Inflammatory macrophage treated with lipopolysaccharide for 1 hour (primary cell): ENCODE measurements around the gene GOLT1A.

Experiments used
- DNase-seq, 2 donors: peaks; one replicate each; pipeline ENCODE4 v3.0.0-alpha.2; 2020 to 2022

Gene GOLT1A

GRCh38 chr1:204213668-204214662, at the start of gene GOLT1A:
Gene GOLT1A, minus strand, starts transcription at chr1:204213988. Its CDS starts 82 bp downstream, at chr1:204213906.
- DNase-seq: peak; percentile 58 to 62

GRCh38 chr1:204263254-204263910, 49.6 kb upstream of the GOLT1A start:
- DNase-seq: no peak

GRCh38 chr1:204262506-204263253, 48.9 kb upstream of the GOLT1A start:
- DNase-seq: no peak

- DNase-seq: no peak
Observed at GRCh38 chr1:204261746-204262505, 48.1 kb upstream of the GOLT1A start.

- no peak for DNase-seq
Observed at GRCh38 chr1:204261266-204261665, 47.5 kb upstream of the GOLT1A start.

- DNase-seq: no peak
Observed at GRCh38 chr1:204260601-204261197, 46.9 kb upstream of the GOLT1A start.

- DNase-seq: no peak
Observed at GRCh38 chr1:204259782-204260181, 46.0 kb upstream of the GOLT1A start.

GRCh38 chr1:204259196-204259595, 45.4 kb upstream of the GOLT1A start:
- DNase-seq: no peak

- DNase-seq: peak; percentile 19 to 58
Observed at GRCh38 chr1:204258213-204259115, 44.7 kb upstream of the GOLT1A start.

- DNase-seq: no peak
Observed at GRCh38 chr1:204257446-204257845, 43.7 kb upstream of the GOLT1A start.

- no peak for DNase-seq
Observed at GRCh38 chr1:204256531-204256930, 42.7 kb upstream of the GOLT1A start.

- DNase-seq: no peak
Observed at GRCh38 chr1:204255966-204256365, 42.2 kb upstream of the GOLT1A start.

GRCh38 chr1:204255225-204255624, 41.4 kb upstream of the GOLT1A start:
- DNase-seq: no peak

- peak; percentile 82 to 91 for DNase-seq
Observed at GRCh38 chr1:204254031-204254661, 40.4 kb upstream of the GOLT1A start.

GRCh38 chr1:204251926-204252689, 38.3 kb upstream of the GOLT1A start:
- DNase-seq: no peak

GRCh38 chr1:204251286-204251685, 37.5 kb upstream of the GOLT1A start:
- DNase-seq: no peak

- DNase-seq: no peak
Observed at GRCh38 chr1:204250428-204251030, 36.7 kb upstream of the GOLT1A start.

- DNase-seq: no peak
Observed at GRCh38 chr1:204249736-204250427, 36.1 kb upstream of the GOLT1A start.
